HEK293 (cell line): Measurements from ENCODE around the gene OR2V1.

Source experiments
- HOXC10 ChIP-seq: sonication (generic); formaldehyde crosslinking; IDR thresholded peaks from 2 replicates; pipeline ENCODE4 v1.8.1; 2023; ENCODE audit warnings: mild to moderate bottlenecking, missing genetic modification reagents
- ZFP37 ChIP-seq: fragments of 450-650 bp; formaldehyde crosslinking; IDR thresholded peaks from 2 replicates; pipeline ENCODE4 v1.5.1; 2016; ENCODE audit warnings: missing biosample characterization, missing genetic modification characterization
- TF ChIP-seq, protein P1 (sequence below): fragments of 450-650 bp; formaldehyde crosslinking; IDR thresholded peaks from 2 replicates; pipeline ENCODE4 v1.5.1; 2016; ENCODE audit warnings: missing biosample characterization, missing genetic modification characterization

GRCh38 chr5:181145133-181145532 is 14.2 kb upstream of the OR2V1 start:
- TF ChIP-seq, protein P1, sequence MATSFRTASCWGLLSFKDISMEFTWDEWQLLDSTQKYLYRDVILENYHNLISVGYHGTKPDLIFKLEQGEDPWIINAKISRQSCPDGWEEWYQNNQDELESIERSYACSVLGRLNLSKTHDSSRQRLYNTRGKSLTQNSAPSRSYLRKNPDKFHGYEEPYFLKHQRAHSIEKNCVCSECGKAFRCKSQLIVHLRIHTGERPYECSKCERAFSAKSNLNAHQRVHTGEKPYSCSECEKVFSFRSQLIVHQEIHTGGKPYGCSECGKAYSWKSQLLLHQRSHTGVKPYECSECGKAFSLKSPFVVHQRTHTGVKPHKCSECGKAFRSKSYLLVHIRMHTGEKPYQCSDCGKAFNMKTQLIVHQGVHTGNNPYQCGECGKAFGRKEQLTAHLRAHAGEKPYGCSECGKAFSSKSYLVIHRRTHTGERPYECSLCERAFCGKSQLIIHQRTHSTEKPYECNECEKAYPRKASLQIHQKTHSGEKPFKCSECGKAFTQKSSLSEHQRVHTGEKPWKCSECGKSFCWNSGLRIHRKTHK (tag by site-specific recombination) = no peak
- no peak for TF ChIP-seq ZFP37 (tag by site-specific recombination)
- TF ChIP-seq HOXC10 (CRISPR knock-in tag) = no peak
